Activated CD4-positive, CD25-positive, alpha-beta regulatory T cell treated with anti-CD3 and anti-CD28 coated beads, Interleukin-2, amount 50 U/mL, for 16 hours (primary cell): ENCODE data around the gene EDEM1.
"Not testable (repeated sequence)": the region's sequence is repeated elsewhere in the genome, so short reads cannot be mapped to it uniquely, and the experiment has no call there.

Source experiments
- DNase-seq: peaks from one replicate; pipeline ENCODE4 v3.0.0-alpha.2; 2020; ENCODE audit warnings: low read depth, low spot score

The EDEM1 gene

GRCh38 chr3:5172018-5172417 lies 15.5 kb upstream of the EDEM1 start:
- no peak for DNase-seq

GRCh38 chr3:5179036-5179435 lies 8.5 kb upstream of the EDEM1 start:
- not testable (repeated sequence) for DNase-seq

- no peak for DNase-seq
Observed at GRCh38 chr3:5181469-5182141, 5.9 kb upstream of the EDEM1 start.

GRCh38 chr3:5183714-5184113 lies 3.8 kb upstream of the EDEM1 start:
- DNase-seq: not testable (repeated sequence)

GRCh38 chr3:5184499-5184898 lies 3.0 kb upstream of the EDEM1 start:
- no peak for DNase-seq

- no peak for DNase-seq
Observed at GRCh38 chr3:5185093-5185673, 2.3 kb upstream of the EDEM1 start.

- no peak for DNase-seq
Observed at GRCh38 chr3:5186089-5186857, 1.2 kb upstream of the EDEM1 start.

- no peak for DNase-seq
Observed at GRCh38 chr3:5186858-5187155, 700 bp upstream of the EDEM1 start.

GRCh38 chr3:5187920-5188418 lies 462 bp downstream of the EDEM1 start:
- no peak for DNase-seq

GRCh38 chr3:5188419-5189221 lies 1.1 kb downstream of the EDEM1 start:
- peak; percentile 29 for DNase-seq

- DNase-seq: no peak
Observed at GRCh38 chr3:5190147-5190791, 2.8 kb downstream of the EDEM1 start.

- DNase-seq: no peak
Observed at GRCh38 chr3:5191555-5192304, 4.2 kb downstream of the EDEM1 start.

GRCh38 chr3:5192571-5193365 lies 5.3 kb downstream of the EDEM1 start:
- no peak for DNase-seq

- no peak for DNase-seq
Observed at GRCh38 chr3:5194341-5194740, 6.8 kb downstream of the EDEM1 start.

- no peak for DNase-seq
Observed at GRCh38 chr3:5194801-5195509, 7.4 kb downstream of the EDEM1 start.

GRCh38 chr3:5195605-5196004 lies 8.1 kb downstream of the EDEM1 start:
- DNase-seq: no peak

GRCh38 chr3:5197022-5197421 lies 9.5 kb downstream of the EDEM1 start:
- DNase-seq: no peak

- DNase-seq: no peak
Observed at GRCh38 chr3:5197470-5198312, 10.2 kb downstream of the EDEM1 start.

GRCh38 chr3:5198313-5198677 lies 10.8 kb downstream of the EDEM1 start:
- DNase-seq: no peak
